A673 (cell line): ENCODE measurements around the gene DNAJC21. TPM values are rescaled to one million over a fixed set of nuclear protein-coding genes. Genes with fewer than 3 reads are reported as not detected.

Source experiments
- BruUV-seq: library from RNA; stranded (reverse); fragments of 400-500 nt; replicated peaks from 2 replicates; lab custom pipeline; 2021; lab: Mats Ljungman, UMichigan
- CTCF ChIA-PET: fragments of 300-600 bp; sonication (Branson Sonifier 250); formaldehyde crosslinking; loops from one replicate; lab custom pipeline; 2022; ENCODE audit warnings: antibody characterized with exemption; lab: Charles Lee
- POLR2A ChIA-PET: fragments of 300-600 bp; sonication (Branson Sonifier 250); formaldehyde crosslinking; loops from one replicate; lab custom pipeline; 2022; ENCODE audit warnings: antibody characterized with exemption; ENCODE audit not compliant: low non-redundant PET; lab: Charles Lee
- DNase-seq: peaks from one replicate; pipeline ENCODE4 v3.0.0-alpha.2; 2015; ENCODE audit warnings: low spot score
- H3K27ac ChIP-seq: fragments of 200-600 bp; sonication (generic); 2 replicates; pipeline ENCODE4 v1.5.1; 2016; ENCODE audit warnings: mixed run types, low read depth, mild to moderate bottlenecking, mixed read lengths, antibody characterized with exemption, low read length; ENCODE audit not compliant: poor library complexity, severe bottlenecking
- H3K27me3 ChIP-seq: fragments of 200-600 bp; sonication (generic); replicated peaks from 2 replicates; pipeline ENCODE4 v1.6.1; 2017; ENCODE audit warnings: mixed run types, low read depth, mild to moderate bottlenecking, mixed read lengths, antibody characterized with exemption, low read length; ENCODE audit not compliant: insufficient read depth, poor library complexity
- H3K36me3 ChIP-seq: fragments of 200-600 bp; sonication (generic); 2 replicates; pipeline ENCODE4 v1.6.1; 2016; ENCODE audit warnings: mixed run types, mild to moderate bottlenecking, mixed read lengths, antibody characterized with exemption, low read length; ENCODE audit not compliant: insufficient read depth, poor library complexity, severe bottlenecking
- H3K4me1 ChIP-seq: fragments of 200-600 bp; sonication (generic); 2 replicates; pipeline ENCODE4 v1.6.1; 2017; ENCODE audit warnings: mixed run types, mild to moderate bottlenecking, mixed read lengths, antibody characterized with exemption, low read length; ENCODE audit not compliant: insufficient read depth, poor library complexity, severe bottlenecking
- H3K4me3 ChIP-seq: fragments of 200-600 bp; sonication (generic); 2 replicates; pipeline ENCODE4 v1.5.1; 2016; ENCODE audit warnings: low read depth, mixed run types, mild to moderate bottlenecking, mixed read lengths, low read length; ENCODE audit not compliant: poor library complexity, severe bottlenecking
- H3K9me3 ChIP-seq: fragments of 200-600 bp; sonication (generic); 2 replicates; pipeline ENCODE4 v1.6.1; 2016; ENCODE audit warnings: mixed run types, low read depth, mild to moderate bottlenecking, mixed read lengths, antibody characterized with exemption, low read length; ENCODE audit not compliant: poor library complexity, severe bottlenecking
- CTCF ChIP-seq: fragments of 300-800, 200-600 bp; sonication (generic); conservative IDR thresholded peaks from 2 replicates; pipeline ENCODE4 v1.5.1; 2017; ENCODE audit warnings: low read depth, mild to moderate bottlenecking, antibody characterized with exemption, low read length, moderate library complexity, mixed read lengths
- EZH2 ChIP-seq: fragments of 200-600 bp; sonication (generic); IDR thresholded peaks from 2 replicates; pipeline ENCODE4 v1.6.1; 2017; ENCODE audit warnings: borderline replicate concordance, low read depth, mild to moderate bottlenecking, mixed read lengths, antibody characterized with exemption, low read length; ENCODE audit not compliant: poor library complexity, severe bottlenecking
- intact Hi-C: fragments of 100-400 bp; cut with micrococcal nuclease; formaldehyde crosslinking; loops from one replicate; pipeline ENCODE4 v1.10.0; 2022; ENCODE audit not compliant: unreplicated experiment
- total RNA-seq: library from RNA; stranded (reverse); gene quantifications from 2 replicates; pipeline ENCODE4 v1.2.3, GENCODE V29; 2021

The DNAJC21 gene
- total RNA-seq, 1 experiment from 2014 or later, result 48.7 TPM

GRCh38 chr5:34889394-34889793 is 40.0 kb upstream of the DNAJC21 start:
- Histone ChIP-seq H3K36me3 (no peaks in the 10 kb centered on the region), H3K9me3 (no peaks in the 10 kb centered on the region), H3K4me3 (no peak overlapping the region), H3K27ac (no peak overlapping the region), H3K4me1 (no peaks in the 10 kb centered on the region), H3K27me3 (peaks cover 15% of the 10 kb centered on the region)
- no TSS peak for BruUV-seq
- CTCF ChIA-PET, result no interaction called here
- POLR2A ChIA-PET, result no interaction called here
- no peak for DNase-seq
- intact Hi-C loops, result no loop called here
- TF ChIP-seq CTCF (no peak), EZH2 (no peak)

GRCh38 chr5:34891981-34892380 is 37.4 kb upstream of the DNAJC21 start:
- CTCF ChIA-PET, result no interaction called here
- intact Hi-C loops, result loop anchor here (2.0 kb wide), 1 partner anchor 401 kb away; no protein-coding TSS in a partner anchor

GRCh38 chr5:34892414-34892813 is 36.9 kb upstream of the DNAJC21 start:
- ChIA-PET CTCF (no interaction called here), POLR2A (interaction anchor here (0.6 kb wide), 1 partner anchor 32 kb away, joined by 3 read pairs; no protein-coding TSS in a partner anchor)
- no peak for DNase-seq
- TF ChIP-seq EZH2 (no peak), CTCF (no peak)
- Histone ChIP-seq H3K27ac (no peak overlapping the region), H3K4me1 (no peaks in the 10 kb centered on the region), H3K27me3 (no peaks in the 10 kb centered on the region), H3K9me3 (no peaks in the 10 kb centered on the region), H3K36me3 (no peaks in the 10 kb centered on the region), H3K4me3 (no peak overlapping the region)
- intact Hi-C loops, result no loop called here
- BruUV-seq, result no TSS peak

More at GRCh38 chr5:34891981-34892380, 37.4 kb upstream of the DNAJC21 start:
- H3K4me3 ChIP-seq, result no peak overlapping the region
- H3K27ac ChIP-seq, result no peak overlapping the region
- TF ChIP-seq EZH2, result no peak
- TF ChIP-seq CTCF, result no peak
- no peaks in the 10 kb centered on the region for H3K9me3 ChIP-seq
- POLR2A ChIA-PET, result interaction anchor here (0.6 kb wide), 1 partner anchor 32 kb away, joined by 3 read pairs; no protein-coding TSS in a partner anchor
- no peaks in the 10 kb centered on the region for H3K36me3 ChIP-seq
- no TSS peak for BruUV-seq
- H3K4me1 ChIP-seq, result no peaks in the 10 kb centered on the region
- H3K27me3 ChIP-seq, result peaks cover under 1% of the 10 kb centered on the region
- DNase-seq, result no peak
